Gastrocnemius medialis (tissue), 4 donors: Measurements from ENCODE around the gene DUSP8. TPM values are rescaled to one million over a fixed set of nuclear protein-coding genes. Genes with fewer than 3 reads are reported as not detected.
A peak's percentile ranks its signal among the peaks of the same experiment; 100 is the strongest.
"Not testable (repeated sequence)": the region's sequence is repeated elsewhere in the genome, so short reads cannot be mapped to it uniquely, and the experiment has no call there.

Experiments
- ATAC-seq, 2 donors: fragments of 150-250 bp; one replicate each; pipeline ENCODE4 v1.9.1; 2016
- DNase-seq, 2 donors: peaks; one replicate each; pipeline ENCODE4 v3.0.0-alpha.2; 2019
- H3K27ac ChIP-seq, 4 donors: fragments of 200-600 bp; sonication (generic); 1 replicate in 1 of 4; 2 replicates in 3 of 4; pipeline ENCODE4 v1.5.1; 2016 to 2018; ENCODE audit warnings: mild to moderate bottlenecking in 2 of 4, moderate library complexity in 1 of 4
- H3K27me3 ChIP-seq, 3 donors: fragments of 200-600 bp; sonication (generic) in 2 of 3; 1 replicate in 1 of 3; 2 replicates in 2 of 3; pipeline versions ENCODE4 v1.5.1 to v1.6.0; 2016 to 2019; ENCODE audit warnings: mild to moderate bottlenecking in 1 of 3, moderate library complexity in 1 of 3
- H3K36me3 ChIP-seq, 2 donors: fragments of 200-600 bp; sonication (generic) in 1 of 2; one replicate each; pipeline ENCODE4 v1.5.1; 2017 to 2018
- H3K4me1 ChIP-seq, 2 donors: fragments of 200-600 bp; sonication (generic) in 1 of 2; one replicate each; pipeline ENCODE4 v1.5.1; 2016 to 2017; ENCODE audit warnings: mild to moderate bottlenecking in 2 of 2
- H3K4me3 ChIP-seq, 4 donors: fragments of 200-600 bp; sonication (generic) in 3 of 4; 1 replicate in 1 of 4; 2 replicates in 3 of 4; pipeline ENCODE4 v1.5.1; 2016 to 2019; ENCODE audit warnings: mild to moderate bottlenecking in 2 of 4
- H3K9me3 ChIP-seq, 3 donors: fragments of 200-600 bp; sonication (generic) in 2 of 3; 1 replicate in 1 of 3; 2 replicates in 2 of 3; pipeline ENCODE4 v1.5.1; 2016 to 2019
- POLR2A ChIP-seq, 2 donors: fragments of 450-650 bp; IDR thresholded peaks; one replicate each; pipeline ENCODE4 v1.6.1; 2017; ENCODE audit warnings: antibody characterized with exemption in 2 of 2, mild to moderate bottlenecking in 2 of 2, moderate library complexity in 2 of 2
- in situ Hi-C, 4 donors: fragments of 200-750 bp; cut with MboI; loops; one replicate each; pipeline versions ENCODE4 v1.15.0 to v1.8.0; 2017; ENCODE audit warnings: low sequenced_read_pairs in 4 of 4
- intact Hi-C: fragments of 100-400 bp; cut with DNase I; formaldehyde crosslinking; loops from one replicate; pipeline ENCODE4 v1.15.1; 2023; ENCODE audit warnings: low total_unique reads
- total RNA-seq, 4 donors: library from RNA; depleted of rRNA; stranded (reverse); fragments of >200 nt; gene quantifications; one replicate each; pipeline versions ENCODE4 v1.1.0 to v1.2.3, GENCODE V29; 2016
- TF ChIP-seq, protein P1 (sequence below), 5 experiments: fragments of 450-650 bp in 3 of 5; fragments of 200-600 bp in 2 of 5; sonication (generic) in 2 of 5; IDR thresholded peaks in 4 of 5; conservative IDR thresholded peaks in 1 of 5; 1 replicate in 4 of 5; 2 replicates in 1 of 5; pipeline ENCODE4 v1.5.1; 2016 to 2019; ENCODE audit warnings: antibody characterized with exemption in 5 of 5, mild to moderate bottlenecking in 3 of 5, moderate library complexity in 3 of 5

DUSP8 gene, protein sequence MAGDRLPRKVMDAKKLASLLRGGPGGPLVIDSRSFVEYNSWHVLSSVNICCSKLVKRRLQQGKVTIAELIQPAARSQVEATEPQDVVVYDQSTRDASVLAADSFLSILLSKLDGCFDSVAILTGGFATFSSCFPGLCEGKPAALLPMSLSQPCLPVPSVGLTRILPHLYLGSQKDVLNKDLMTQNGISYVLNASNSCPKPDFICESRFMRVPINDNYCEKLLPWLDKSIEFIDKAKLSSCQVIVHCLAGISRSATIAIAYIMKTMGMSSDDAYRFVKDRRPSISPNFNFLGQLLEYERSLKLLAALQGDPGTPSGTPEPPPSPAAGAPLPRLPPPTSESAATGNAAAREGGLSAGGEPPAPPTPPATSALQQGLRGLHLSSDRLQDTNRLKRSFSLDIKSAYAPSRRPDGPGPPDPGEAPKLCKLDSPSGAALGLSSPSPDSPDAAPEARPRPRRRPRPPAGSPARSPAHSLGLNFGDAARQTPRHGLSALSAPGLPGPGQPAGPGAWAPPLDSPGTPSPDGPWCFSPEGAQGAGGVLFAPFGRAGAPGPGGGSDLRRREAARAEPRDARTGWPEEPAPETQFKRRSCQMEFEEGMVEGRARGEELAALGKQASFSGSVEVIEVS
- 10 to 100 TPM in 1 of 4 donors, 1 to 10 TPM in 3; 2.6 to 25.9 (median 6.3) TPM for total RNA-seq

DNA sequence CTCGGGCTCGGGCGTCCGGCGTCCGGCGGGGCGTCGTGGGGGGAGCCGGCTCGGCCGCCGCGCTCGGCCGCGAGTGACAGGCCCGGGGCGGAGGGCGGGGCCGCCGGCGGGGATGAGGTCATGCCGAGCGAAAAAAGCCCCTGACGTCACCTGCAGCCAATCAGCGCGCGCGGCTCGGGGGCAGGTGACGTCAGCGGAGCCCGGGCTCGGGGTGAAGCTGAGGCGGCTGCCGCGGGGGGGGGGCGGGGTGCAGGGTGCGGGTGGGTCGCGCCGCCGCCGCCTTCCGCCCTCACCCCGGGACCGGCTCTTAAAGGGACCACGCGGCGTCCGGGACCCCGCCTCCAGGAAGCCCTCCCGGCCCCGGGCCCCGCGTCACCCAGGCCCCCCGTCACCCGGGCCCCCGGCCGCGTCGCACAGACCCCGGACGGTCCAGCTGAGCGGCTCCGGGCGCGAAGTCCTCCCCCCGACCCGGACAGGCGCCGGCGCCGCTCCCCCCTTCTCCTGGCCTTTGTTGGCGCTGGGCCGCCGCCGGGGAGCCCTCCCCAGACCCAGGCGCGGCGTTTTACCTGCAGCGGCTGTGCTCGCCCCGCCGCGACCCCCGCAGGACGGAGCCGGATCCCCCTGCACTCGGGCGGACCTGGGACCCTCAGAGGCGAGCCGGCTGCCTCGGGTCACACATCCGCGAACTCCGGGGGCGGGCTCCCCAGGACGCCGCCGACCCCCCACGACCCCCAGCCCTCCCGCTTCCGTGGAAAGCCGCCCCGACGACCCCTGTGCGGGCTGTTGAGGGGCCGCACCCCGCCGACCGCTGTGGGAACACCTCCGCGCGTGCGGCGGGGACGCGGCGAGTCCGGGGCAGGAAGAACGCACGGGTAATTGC is at the start of gene DUSP8:
TSS of gene DUSP8 (minus strand) at position 75 of the 880 bp plus-strand sequence. CDS start 6,445 bp downstream, outside the sequence.
- intact Hi-C loops (loop anchor here (1.0 to 5.0 kb wide), 2 partner anchors 13 to 260 kb away; no protein-coding TSS in a partner anchor), in situ Hi-C loops (no loop called here)
- H3K27ac ChIP-seq: peak within 1 kb of the TSS; percentile 85 to 91 (median 88)
- H3K9me3 ChIP-seq: no peaks in the 10 kb centered on the region
- TF ChIP-seq, protein P1, sequence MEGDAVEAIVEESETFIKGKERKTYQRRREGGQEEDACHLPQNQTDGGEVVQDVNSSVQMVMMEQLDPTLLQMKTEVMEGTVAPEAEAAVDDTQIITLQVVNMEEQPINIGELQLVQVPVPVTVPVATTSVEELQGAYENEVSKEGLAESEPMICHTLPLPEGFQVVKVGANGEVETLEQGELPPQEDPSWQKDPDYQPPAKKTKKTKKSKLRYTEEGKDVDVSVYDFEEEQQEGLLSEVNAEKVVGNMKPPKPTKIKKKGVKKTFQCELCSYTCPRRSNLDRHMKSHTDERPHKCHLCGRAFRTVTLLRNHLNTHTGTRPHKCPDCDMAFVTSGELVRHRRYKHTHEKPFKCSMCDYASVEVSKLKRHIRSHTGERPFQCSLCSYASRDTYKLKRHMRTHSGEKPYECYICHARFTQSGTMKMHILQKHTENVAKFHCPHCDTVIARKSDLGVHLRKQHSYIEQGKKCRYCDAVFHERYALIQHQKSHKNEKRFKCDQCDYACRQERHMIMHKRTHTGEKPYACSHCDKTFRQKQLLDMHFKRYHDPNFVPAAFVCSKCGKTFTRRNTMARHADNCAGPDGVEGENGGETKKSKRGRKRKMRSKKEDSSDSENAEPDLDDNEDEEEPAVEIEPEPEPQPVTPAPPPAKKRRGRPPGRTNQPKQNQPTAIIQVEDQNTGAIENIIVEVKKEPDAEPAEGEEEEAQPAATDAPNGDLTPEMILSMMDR (IDR thresholded peaks at IDR 0.05 in 4 of 5, conservative IDR thresholded peaks at IDR 0.05 in 1 of 5): no peak
- peak; percentile 78 to 86 for TF ChIP-seq POLR2A (IDR thresholded peaks at IDR 0.05)
- ATAC-seq: peak; percentile 76 to 81
- H3K4me1 ChIP-seq: peaks cover 5 to 54% of the 10 kb centered on the region in 2 donors
- peak; percentile 86 to 89 for DNase-seq
- peak within 1 kb of the TSS; percentile 59 to 83 (median 68) for H3K4me3 ChIP-seq
- no peaks in the 10 kb centered on the region for H3K27me3 ChIP-seq
- no peaks in the 10 kb centered on the region for H3K36me3 ChIP-seq

DNA sequence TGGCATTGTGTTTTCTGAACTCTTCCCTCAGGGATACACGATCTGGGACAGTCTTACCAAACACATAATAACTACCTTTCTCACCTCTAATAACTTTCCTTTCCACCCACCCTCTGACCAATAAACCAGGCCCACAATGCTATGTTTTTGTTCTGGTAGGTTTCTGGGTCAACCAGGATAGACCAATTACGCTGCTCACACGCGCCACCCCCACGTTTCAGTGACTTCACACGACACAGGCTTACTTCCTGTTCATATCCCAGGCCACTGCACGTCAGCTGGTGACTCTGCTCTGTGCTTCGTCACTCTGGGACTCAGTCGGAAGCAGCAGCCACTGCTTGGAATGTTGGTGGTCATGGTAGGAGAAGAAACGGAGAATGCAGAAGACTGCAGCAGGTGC is 47.4 kb upstream of the DUSP8 start:
- no peak for ATAC-seq
- in situ Hi-C loops (no loop called here), intact Hi-C loops (no loop called here)
- no peak overlapping the region for H3K4me3 ChIP-seq
- TF ChIP-seq, protein P1 (IDR thresholded peaks at IDR 0.05 in 4 of 5, conservative IDR thresholded peaks at IDR 0.05 in 1 of 5): no peak
- TF ChIP-seq POLR2A (IDR thresholded peaks at IDR 0.05): no peak
- peaks cover 0 to 13% (median 9%) of the 10 kb centered on the region in 3 donors for H3K27me3 ChIP-seq
- DNase-seq: no peak
- H3K27ac ChIP-seq: no peak overlapping the region
- no peaks in the 10 kb centered on the region for H3K4me1 ChIP-seq
- no peaks in the 10 kb centered on the region for H3K9me3 ChIP-seq
- H3K36me3 ChIP-seq: no peaks in the 10 kb centered on the region

DNA sequence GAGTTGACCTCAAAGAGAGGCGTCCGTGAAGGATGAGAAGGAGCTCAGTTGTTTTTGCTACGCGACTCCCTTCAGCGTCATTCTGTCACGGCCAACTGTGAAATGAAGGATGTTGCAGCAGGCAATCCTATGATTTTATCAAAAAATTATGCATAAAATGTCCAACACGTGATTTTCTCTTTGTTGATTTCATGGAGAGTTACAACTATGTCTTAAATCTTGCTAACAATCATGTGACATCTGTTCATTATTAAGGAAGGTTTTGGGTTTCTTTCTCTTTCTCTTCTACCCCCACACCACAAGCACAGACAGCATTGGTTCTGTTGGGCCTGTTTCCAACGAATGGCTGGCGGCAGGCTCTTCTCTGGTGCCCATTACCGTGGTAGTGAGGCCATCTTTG is 46.2 kb upstream of the DUSP8 start:
- in situ Hi-C loops: no loop called here

DNA sequence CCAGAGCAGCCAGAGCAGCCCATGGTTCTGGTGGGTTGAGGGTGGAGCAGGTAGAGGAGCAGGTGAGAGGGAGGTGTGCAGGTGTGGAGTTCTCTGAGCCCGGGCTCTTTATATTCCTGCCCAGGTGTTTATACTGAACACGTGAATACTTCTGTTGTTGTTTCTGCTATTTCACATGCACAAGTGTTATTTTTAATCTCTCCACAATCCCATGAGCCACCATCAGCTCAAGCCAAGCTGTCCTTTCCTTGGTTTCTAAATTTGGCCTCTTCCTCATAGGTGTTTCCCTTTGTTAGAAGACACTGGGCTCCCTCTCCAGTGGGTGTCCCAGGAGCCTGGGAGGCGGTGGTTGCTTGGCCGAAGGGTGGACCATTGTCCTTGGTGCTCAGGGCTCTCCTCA is 36.3 kb upstream of the DUSP8 start, which contains the start of gene KRTAP5-3:
TSS of gene KRTAP5-3 (minus strand) at position 101 of the 400 bp plus-strand sequence. CDS start at position 23, 78 bp downstream.
- Histone ChIP-seq H3K4me1 (peaks cover 0 to 2% of the 10 kb centered on the region in 2 donors), H3K27ac (no peak within 1 kb of the TSS), H3K27me3 (peaks cover 0 to 6% (median 0%) of the 10 kb centered on the region in 3 donors), H3K9me3 (no peaks in the 10 kb centered on the region), H3K4me3 (no peak within 1 kb of the TSS), H3K36me3 (no peaks in the 10 kb centered on the region)
- ATAC-seq (no peak), DNase-seq (no peak)
- no peak for TF ChIP-seq POLR2A (IDR thresholded peaks at IDR 0.05)
- TF ChIP-seq, protein P1 (IDR thresholded peaks at IDR 0.05 in 4 of 5, conservative IDR thresholded peaks at IDR 0.05 in 1 of 5): no peak
- in situ Hi-C loops (no loop called here), intact Hi-C loops (no loop called here)

More for the DNA sequence above, 46.2 kb upstream of the DUSP8 start:
- DNase-seq (no peak), ATAC-seq (no peak)
- Histone ChIP-seq H3K27me3 (peaks cover 0 to 13% (median 9%) of the 10 kb centered on the region in 3 donors), H3K36me3 (no peaks in the 10 kb centered on the region), H3K4me1 (no peaks in the 10 kb centered on the region), H3K27ac (no peak overlapping the region), H3K9me3 (no peaks in the 10 kb centered on the region), H3K4me3 (no peak overlapping the region)
- intact Hi-C loops: no loop called here
- TF ChIP-seq, protein P1 (IDR thresholded peaks at IDR 0.05 in 4 of 5, conservative IDR thresholded peaks at IDR 0.05 in 1 of 5): no peak
- TF ChIP-seq POLR2A (IDR thresholded peaks at IDR 0.05): no peak

DNA sequence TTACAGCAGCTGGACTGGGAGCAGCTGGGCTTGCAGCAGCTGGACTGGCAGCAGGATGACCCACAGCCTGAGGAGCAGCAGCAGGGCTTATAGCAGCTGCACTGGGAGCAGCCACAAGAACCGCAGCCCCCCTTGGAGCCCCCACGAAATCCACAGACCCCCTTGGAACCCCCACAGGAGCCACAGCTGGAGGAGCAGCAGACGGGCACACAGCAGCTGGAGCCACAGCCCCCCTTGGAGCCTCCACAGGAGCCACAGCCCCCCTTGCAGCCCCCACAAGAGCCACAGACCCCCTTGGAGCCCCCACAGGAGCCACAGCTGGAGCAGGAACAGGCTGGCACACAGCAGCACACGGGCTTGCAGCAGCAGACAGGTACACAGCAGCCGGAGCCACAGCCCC is 35.8 kb upstream of the DUSP8 start:
- H3K27ac ChIP-seq, H3K9me3 ChIP-seq, H3K36me3 ChIP-seq, intact Hi-C loops, in situ Hi-C loops, ATAC-seq, DNase-seq, H3K27me3 ChIP-seq, H3K4me3 ChIP-seq, H3K4me1 ChIP-seq: not testable (repeated sequence)

DNA sequence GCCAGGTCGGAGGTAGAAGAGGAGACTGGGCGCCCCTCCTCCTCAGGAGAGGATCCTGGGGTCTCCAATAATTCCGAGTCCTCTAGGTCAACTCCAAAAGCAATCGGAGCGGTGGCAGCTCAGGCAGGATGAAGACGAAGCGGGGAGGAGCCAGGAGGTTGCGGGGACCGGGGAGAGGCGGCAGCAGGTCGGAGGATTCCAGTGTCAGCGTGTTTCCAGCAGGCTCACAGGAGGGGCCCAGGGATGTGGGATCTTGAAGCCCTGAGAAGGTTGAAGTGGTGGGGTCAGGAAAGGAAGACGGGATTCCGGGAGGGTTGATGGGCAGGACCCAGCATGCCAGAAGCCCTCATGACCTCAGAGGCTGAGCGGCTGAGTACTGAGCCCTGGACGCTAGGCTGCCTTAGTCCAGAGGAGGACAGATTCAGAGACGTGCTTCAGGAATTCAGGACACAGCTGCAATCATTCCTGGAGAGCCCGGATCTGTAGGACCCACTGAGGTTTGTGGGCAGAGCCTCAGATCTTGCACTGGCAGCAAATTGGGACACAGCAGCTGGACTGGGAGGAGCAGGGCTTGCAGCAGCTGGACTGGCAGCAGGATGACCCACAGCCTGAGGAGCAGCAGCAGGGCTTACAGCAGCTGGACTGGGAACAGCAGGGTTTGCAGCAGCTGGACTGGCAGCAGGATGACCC is 35.2 kb upstream of the DUSP8 start:
- H3K4me3 ChIP-seq, in situ Hi-C loops, H3K36me3 ChIP-seq, H3K9me3 ChIP-seq, DNase-seq, H3K4me1 ChIP-seq, intact Hi-C loops, H3K27me3 ChIP-seq, H3K27ac ChIP-seq, ATAC-seq: not testable (repeated sequence)
